H1 (cell line): ENCODE data around the gene PYGB.

ENCODE experiments used
- BRCA1 ChIP-seq: IDR thresholded peaks from 2 replicates; pipeline ENCODE4 v1.6.1; 2012; ENCODE audit warnings: low read depth, low read length, improper control_type of control experiment
- CBX8 ChIP-seq: fragments of 300-800, 300-1000 bp; sonication (generic); IDR thresholded peaks from 2 replicates; pipeline ENCODE4 v1.7.1; 2016; ENCODE audit warnings: low read depth, low read length, borderline replicate concordance
- CHD2 ChIP-seq: IDR thresholded peaks from 2 replicates; pipeline ENCODE4 v1.6.1; 2012; ENCODE audit warnings: low read length, improper control_type of control experiment
- CREB1 ChIP-seq: IDR thresholded peaks from 2 replicates; pipeline ENCODE4 v1.6.1; 2012; ENCODE audit warnings: inconsistent platforms
- EP300 ChIP-seq, 2 experiments: IDR thresholded peaks; 1 replicate in 1 of 2; 2 replicates in 1 of 2; pipeline ENCODE4 v1.6.1; 2011 to 2012; ENCODE audit warnings: low read depth in 2 of 2, low read length in 2 of 2, mild to moderate bottlenecking in 2 of 2, borderline replicate concordance in 1 of 2, inconsistent platforms in 1 of 2, moderate library complexity in 1 of 2
- EZH2 ChIP-seq: fragments of 200-600 bp; sonication (generic); IDR thresholded peaks from 2 replicates; pipeline ENCODE4 v1.7.1; 2012; ENCODE audit warnings: low read depth, mild to moderate bottlenecking, moderate library complexity, low read length, inconsistent platforms; ENCODE audit not compliant: severe bottlenecking
- GABPA ChIP-seq: IDR thresholded peaks from 2 replicates; pipeline ENCODE4 v1.6.1; 2011; ENCODE audit warnings: mild to moderate bottlenecking, low read length, moderate library complexity, borderline replicate concordance; ENCODE audit not compliant: insufficient read depth
- HDAC6 ChIP-seq: IDR thresholded peaks from one replicate; pipeline ENCODE4 v1.7.1; 2012; ENCODE audit warnings: low read depth, mild to moderate bottlenecking, inconsistent platforms, low read length, moderate library complexity
- MAFK ChIP-seq: IDR thresholded peaks from 2 replicates; pipeline ENCODE4 v1.6.1; 2012; ENCODE audit warnings: low read depth, mild to moderate bottlenecking, improper control_type of control experiment, low read length
- POLR2A ChIP-seq, 2 experiments: IDR thresholded peaks; 1 replicate in 1 of 2; 2 replicates in 1 of 2; pipeline ENCODE4 v1.6.1; 2011; ENCODE audit warnings: low read depth in 2 of 2, low read length in 2 of 2, mild to moderate bottlenecking in 2 of 2; ENCODE audit errors: control extremely low read depth in 1 of 2
- TAF1 ChIP-seq: IDR thresholded peaks from 2 replicates; pipeline ENCODE4 v1.6.1; 2011; ENCODE audit warnings: mild to moderate bottlenecking, low read depth, low read length
- TF ChIP-seq, protein P1 (sequence below), 3 experiments: IDR thresholded peaks; 1 replicate in 2 of 3; 2 replicates in 1 of 3; pipeline versions ENCODE4 v1.5.1 to v1.6.1; 2011; ENCODE audit warnings: low read length in 3 of 3, mild to moderate bottlenecking in 3 of 3, inconsistent platforms in 2 of 3, low read depth in 1 of 3, moderate library complexity in 1 of 3; ENCODE audit not compliant: insufficient read depth in 1 of 3; ENCODE audit errors: control extremely low read depth in 1 of 3

GRCh38 chr20:25297141-25297905 lies 49.4 kb downstream of the PYGB start:
- TF ChIP-seq BRCA1 (no peak), POLR2A (IDR thresholded peaks at IDR 0.05; ENCODE audit: control extremely low read depth in 1 of 2, low read depth in 2 of 2, low read length in 2 of 2) (no peak; a peak in 1 of 3 replicates), CHD2 (no peak), EP300 (IDR thresholded peaks at IDR 0.05; ENCODE audit: borderline replicate concordance in 1 of 2, low read depth in 2 of 2, low read length in 2 of 2) (no peak), TAF1 (no peak), CREB1 (no peak), HDAC6 (no peak), CBX8 (no peak), MAFK (no peak), GABPA (no peak), EZH2 (no peak)
- TF ChIP-seq, protein P1, sequence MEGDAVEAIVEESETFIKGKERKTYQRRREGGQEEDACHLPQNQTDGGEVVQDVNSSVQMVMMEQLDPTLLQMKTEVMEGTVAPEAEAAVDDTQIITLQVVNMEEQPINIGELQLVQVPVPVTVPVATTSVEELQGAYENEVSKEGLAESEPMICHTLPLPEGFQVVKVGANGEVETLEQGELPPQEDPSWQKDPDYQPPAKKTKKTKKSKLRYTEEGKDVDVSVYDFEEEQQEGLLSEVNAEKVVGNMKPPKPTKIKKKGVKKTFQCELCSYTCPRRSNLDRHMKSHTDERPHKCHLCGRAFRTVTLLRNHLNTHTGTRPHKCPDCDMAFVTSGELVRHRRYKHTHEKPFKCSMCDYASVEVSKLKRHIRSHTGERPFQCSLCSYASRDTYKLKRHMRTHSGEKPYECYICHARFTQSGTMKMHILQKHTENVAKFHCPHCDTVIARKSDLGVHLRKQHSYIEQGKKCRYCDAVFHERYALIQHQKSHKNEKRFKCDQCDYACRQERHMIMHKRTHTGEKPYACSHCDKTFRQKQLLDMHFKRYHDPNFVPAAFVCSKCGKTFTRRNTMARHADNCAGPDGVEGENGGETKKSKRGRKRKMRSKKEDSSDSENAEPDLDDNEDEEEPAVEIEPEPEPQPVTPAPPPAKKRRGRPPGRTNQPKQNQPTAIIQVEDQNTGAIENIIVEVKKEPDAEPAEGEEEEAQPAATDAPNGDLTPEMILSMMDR (IDR thresholded peaks at IDR 0.05; ENCODE audit: control extremely low read depth in 1 of 3, insufficient read depth in 1 of 3, low read depth in 1 of 3, low read length in 3 of 3): no peak
